HepG2 (cell line): Measurements from ENCODE around the gene PDE9A.

Experiments used
- ERF ChIP-seq: IDR thresholded peaks from 2 replicates; pipeline ENCODE4 v1.6.1; 2018; ENCODE audit warnings: missing biosample characterization, missing genetic modification reagents
- POLR2A ChIP-seq, 2 experiments: IDR thresholded peaks; 2 replicates each; pipeline ENCODE4 v1.6.1; 2011; ENCODE audit warnings: low read depth in 2 of 2, low read length in 2 of 2, mild to moderate bottlenecking in 1 of 2, moderate library complexity in 1 of 2; ENCODE audit not compliant: insufficient read depth in 1 of 2
- ZNF431 ChIP-seq: sonication (generic); formaldehyde crosslinking; IDR thresholded peaks from 2 replicates; pipeline ENCODE4 v1.9.0; 2022; ENCODE audit warnings: missing genetic modification reagents, low read depth, mild to moderate bottlenecking, borderline replicate concordance
- TF ChIP-seq, protein P1 (sequence below): sonication (generic); formaldehyde crosslinking; IDR thresholded peaks from 2 replicates; pipeline ENCODE4 v1.4.0; 2020; ENCODE audit warnings: mild to moderate bottlenecking, missing genetic modification reagents

DNA sequence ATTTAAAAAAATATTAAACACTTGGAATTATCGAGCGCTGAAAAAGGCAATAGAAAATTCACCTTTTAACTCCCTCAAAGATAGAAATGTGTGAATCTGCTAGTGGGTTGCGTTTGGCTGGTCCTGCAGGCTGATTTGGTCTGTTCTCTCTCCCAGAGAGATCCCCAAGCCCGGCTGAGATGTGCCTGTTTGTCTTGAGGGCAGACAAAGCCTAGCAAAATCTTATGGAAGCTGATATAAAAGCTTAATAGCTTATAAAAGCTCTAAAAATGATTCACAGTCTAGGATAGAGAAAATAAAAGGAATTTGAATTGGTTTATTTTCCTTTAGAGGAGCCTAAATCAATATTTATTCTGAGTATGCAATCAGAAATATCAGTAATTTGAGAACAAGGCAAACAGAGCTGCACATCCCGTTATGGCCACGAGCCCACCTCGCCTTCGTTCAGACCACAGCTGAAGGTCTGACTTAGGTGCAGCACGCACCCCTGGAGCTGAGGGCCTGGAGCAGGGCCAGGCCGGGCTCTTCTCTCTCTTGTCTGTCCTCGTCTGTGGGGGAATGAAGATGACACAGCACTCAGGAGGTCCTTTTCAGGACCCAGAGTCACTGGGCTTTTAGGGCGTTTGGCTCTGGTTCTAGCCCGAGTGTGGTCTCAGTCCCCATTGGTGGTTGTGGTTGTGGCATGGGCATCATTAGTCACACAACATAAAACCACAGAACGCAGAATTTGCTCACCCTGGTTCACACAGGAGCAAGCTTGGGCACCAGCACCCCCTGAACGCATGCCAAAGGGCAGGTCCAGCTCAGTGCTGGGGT is 18.6 kb downstream of the PDE9A start:
- TF ChIP-seq ZNF431 (CRISPR knock-in tag) (no peak), ERF (CRISPR knock-in tag) (0 out of 2 replicates have a peak, but pooled peaks have one; percentile 41), POLR2A (IDR thresholded peaks at IDR 0.05; ENCODE audit: insufficient read depth in 1 of 2, low read depth in 2 of 2, low read length in 2 of 2) (no peak)
- TF ChIP-seq, protein P1, sequence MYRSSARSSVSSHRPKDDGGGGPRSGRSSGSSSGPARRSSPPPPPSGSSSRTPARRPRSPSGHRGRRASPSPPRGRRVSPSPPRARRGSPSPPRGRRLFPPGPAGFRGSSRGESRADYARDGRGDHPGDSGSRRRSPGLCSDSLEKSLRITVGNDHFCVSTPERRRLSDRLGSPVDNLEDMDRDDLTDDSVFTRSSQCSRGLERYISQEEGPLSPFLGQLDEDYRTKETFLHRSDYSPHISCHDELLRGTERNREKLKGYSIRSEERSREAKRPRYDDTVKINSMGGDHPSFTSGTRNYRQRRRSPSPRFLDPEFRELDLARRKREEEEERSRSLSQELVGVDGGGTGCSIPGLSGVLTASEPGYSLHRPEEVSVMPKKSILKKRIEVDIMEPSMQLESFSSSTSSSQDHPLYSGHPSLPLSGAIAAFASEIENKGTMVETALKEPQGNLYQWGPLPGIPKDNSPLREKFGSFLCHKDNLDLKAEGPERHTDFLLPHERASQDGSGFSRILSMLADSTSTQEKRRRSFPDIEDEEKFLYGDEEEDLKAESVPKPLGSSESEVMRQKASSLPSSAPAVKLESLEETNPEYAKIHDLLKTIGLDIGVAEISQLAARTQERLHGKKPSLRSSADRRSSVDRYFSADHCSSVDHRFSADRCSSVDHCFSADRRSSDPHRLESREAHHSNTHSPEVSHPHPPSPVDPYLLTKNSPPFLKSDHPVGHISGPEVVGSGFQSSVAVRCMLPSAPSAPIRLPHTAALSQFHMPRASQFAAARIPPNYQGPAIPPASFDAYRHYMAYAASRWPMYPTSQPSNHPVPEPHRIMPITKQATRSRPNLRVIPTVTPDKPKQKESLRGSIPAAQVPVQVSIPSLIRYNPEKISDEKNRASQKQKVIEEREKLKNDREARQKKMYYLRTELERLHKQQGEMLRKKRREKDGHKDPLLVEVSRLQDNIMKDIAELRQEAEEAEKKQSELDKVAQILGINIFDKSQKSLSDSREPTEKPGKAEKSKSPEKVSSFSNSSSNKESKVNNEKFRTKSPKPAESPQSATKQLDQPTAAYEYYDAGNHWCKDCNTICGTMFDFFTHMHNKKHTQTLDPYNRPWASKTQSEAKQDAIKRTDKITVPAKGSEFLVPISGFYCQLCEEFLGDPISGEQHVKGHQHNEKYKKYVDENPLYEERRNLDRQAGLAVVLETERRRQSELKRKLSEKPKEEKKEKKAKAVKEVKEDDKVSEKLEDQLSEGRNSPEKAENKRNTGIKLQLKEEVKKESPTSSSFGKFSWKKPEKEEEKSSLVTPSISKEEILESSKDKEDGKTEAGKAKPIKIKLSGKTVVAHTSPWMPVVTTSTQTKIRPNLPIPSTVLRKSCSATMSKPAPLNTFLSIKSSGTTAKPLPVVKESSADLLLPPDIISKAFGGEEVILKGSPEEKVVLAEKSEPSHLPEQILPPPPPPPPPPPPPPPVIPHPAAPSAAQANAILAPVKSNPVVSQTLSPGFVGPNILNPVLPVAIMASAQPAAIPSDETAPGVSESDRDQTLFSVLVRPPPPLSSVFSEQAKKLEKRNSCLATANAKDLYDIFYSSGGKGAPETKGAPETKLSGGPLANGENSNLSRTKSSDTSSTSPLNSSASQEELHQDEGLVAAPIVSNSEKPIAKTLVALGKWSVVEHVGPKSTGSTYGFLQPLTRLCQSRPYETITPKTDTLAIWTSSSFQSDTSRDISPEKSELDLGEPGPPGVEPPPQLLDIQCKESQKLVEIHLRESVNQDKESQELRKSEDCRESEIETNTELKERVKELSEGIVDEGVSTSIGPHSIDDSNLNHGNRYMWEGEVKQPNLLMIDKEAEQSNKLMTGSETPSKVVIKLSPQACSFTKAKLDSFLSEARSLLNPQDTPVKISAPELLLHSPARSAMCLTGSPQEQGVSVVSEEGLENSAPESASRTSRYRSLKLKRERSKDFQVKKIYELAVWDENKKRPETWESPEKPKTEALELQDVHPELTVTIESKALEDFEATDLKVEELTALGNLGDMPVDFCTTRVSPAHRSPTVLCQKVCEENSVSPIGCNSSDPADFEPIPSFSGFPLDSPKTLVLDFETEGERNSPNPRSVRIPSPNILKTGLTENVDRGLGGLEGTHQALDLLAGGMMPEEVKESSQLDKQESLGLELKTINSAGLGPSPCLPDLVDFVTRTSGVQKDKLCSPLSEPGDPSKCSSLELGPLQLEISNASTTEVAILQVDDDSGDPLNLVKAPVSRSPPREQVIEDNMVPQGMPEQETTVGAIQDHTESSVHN (CRISPR knock-in tag): no peak
